Stimulated activated CD4-positive, alpha-beta T cell treated with anti-CD3 and anti-CD28 coated beads, Interleukin-15, amount 100 ng/mL, for 48 hours (primary cell): ENCODE results near the gene CD19.
"Not testable (repeated sequence)": the region's sequence is repeated elsewhere in the genome, so short reads cannot be mapped to it uniquely, and the experiment has no call there.

Experiments used
- DNase-seq, 2 donors: peaks; one replicate each; pipeline ENCODE4 v3.0.0-alpha.2; 2020; ENCODE audit warnings: low read depth in 2 of 2

Gene CD19

GRCh38 chr16:28931801-28932225 lies at the start of gene CD19:
Gene CD19, plus strand, starts transcription at chr16:28931971. Its CDS starts 30 bp downstream, at chr16:28932001.
- no peak for DNase-seq

GRCh38 chr16:28882551-28883160 lies 49.1 kb upstream of the CD19 start:
- DNase-seq = no peak

GRCh38 chr16:28883221-28883996 lies 48.4 kb upstream of the CD19 start:
- DNase-seq = no peak

- no peak for DNase-seq
These were observed 47.7 kb upstream of the CD19 start for GRCh38 chr16:28884045-28884444.

- DNase-seq = no peak
These were observed 44.8 kb upstream of the CD19 start for GRCh38 chr16:28886945-28887344.

GRCh38 chr16:28890355-28890754 lies 41.4 kb upstream of the CD19 start:
- DNase-seq = not testable (repeated sequence)

GRCh38 chr16:28891964-28892890 lies 39.5 kb upstream of the CD19 start:
- no peak for DNase-seq

GRCh38 chr16:28893291-28893690 lies 38.5 kb upstream of the CD19 start:
- DNase-seq = no peak

- no peak for DNase-seq
These were observed 36.2 kb upstream of the CD19 start for GRCh38 chr16:28895609-28896008.

GRCh38 chr16:28897826-28898225 lies 33.9 kb upstream of the CD19 start:
- no peak for DNase-seq

GRCh38 chr16:28898266-28898665 lies 33.5 kb upstream of the CD19 start:
- DNase-seq = no peak

- DNase-seq = no peak
These were observed 32.8 kb upstream of the CD19 start for GRCh38 chr16:28898942-28899341.

GRCh38 chr16:28899882-28900590 lies 31.7 kb upstream of the CD19 start:
- DNase-seq = no peak

- no peak for DNase-seq
These were observed 31.2 kb upstream of the CD19 start for GRCh38 chr16:28900601-28901000.

GRCh38 chr16:28901862-28902261 lies 29.9 kb upstream of the CD19 start:
- no peak for DNase-seq

- no peak for DNase-seq
These were observed 28.9 kb upstream of the CD19 start for GRCh38 chr16:28902909-28903308.

- DNase-seq = no peak
These were observed 28.3 kb upstream of the CD19 start for GRCh38 chr16:28903344-28904042.

GRCh38 chr16:28904363-28904762 lies 27.4 kb upstream of the CD19 start:
- no peak for DNase-seq

- no peak for DNase-seq
These were observed 26.9 kb upstream of the CD19 start for GRCh38 chr16:28904828-28905227.

GRCh38 chr16:28905229-28905754 lies 26.5 kb upstream of the CD19 start:
- no peak for DNase-seq
